ENCODE data around the gene PRRC2B. TPM values are rescaled to one million over a fixed set of nuclear protein-coding genes. Genes with fewer than 3 reads are reported as not detected.
"Not testable (repeated sequence)": the region's sequence is repeated elsewhere in the genome, so short reads cannot be mapped to it uniquely, and the experiment has no call there.

The PRRC2B gene
- total RNA-seq, 1 donor from 2014 or later = 80.7 TPM

GRCh38 chr9:131503626-131504465 is 110.0 kb downstream of the PRRC2B start:
- ATAC-seq = peak; percentile 12
- DNase-seq (ENCODE audit: low spot score) = no peak

- no peak for DNase-seq (ENCODE audit: low spot score)
- ATAC-seq = no peak
These were observed 111.1 kb downstream of the PRRC2B start for GRCh38 chr9:131505012-131505411.

GRCh38 chr9:131511416-131511815 is 117.5 kb downstream of the PRRC2B start:
- no peak for ATAC-seq

GRCh38 chr9:131511880-131512279 is 118.0 kb downstream of the PRRC2B start:
- no peak for DNase-seq (ENCODE audit: low spot score)

More at GRCh38 chr9:131511416-131511815, 117.5 kb downstream of the PRRC2B start:
- DNase-seq (ENCODE audit: low spot score) = no peak

GRCh38 chr9:131513177-131513576 is 119.3 kb downstream of the PRRC2B start:
- DNase-seq (ENCODE audit: low spot score) (no peak), ATAC-seq (no peak)

More at GRCh38 chr9:131511880-131512279, 118.0 kb downstream of the PRRC2B start:
- no peak for ATAC-seq

GRCh38 chr9:131515559-131516031 is 121.7 kb downstream of the PRRC2B start:
- ATAC-seq = not testable (repeated sequence)

GRCh38 chr9:131516100-131516499 is 122.2 kb downstream of the PRRC2B start:
- no peak for ATAC-seq
- DNase-seq (ENCODE audit: low spot score) = no peak

More at GRCh38 chr9:131515559-131516031, 121.7 kb downstream of the PRRC2B start:
- DNase-seq (ENCODE audit: low spot score) = not testable (repeated sequence)

GRCh38 chr9:131516930-131517329 is 123.0 kb downstream of the PRRC2B start:
- DNase-seq (ENCODE audit: low spot score) (no peak), ATAC-seq (no peak)

- ATAC-seq (no peak), DNase-seq (ENCODE audit: low spot score) (no peak)
These were observed 123.9 kb downstream of the PRRC2B start for GRCh38 chr9:131517761-131518190.

- no peak for ATAC-seq
- DNase-seq (ENCODE audit: low spot score) = no peak
These were observed 124.7 kb downstream of the PRRC2B start for GRCh38 chr9:131518553-131518952.

GRCh38 chr9:131520503-131520902 is 126.6 kb downstream of the PRRC2B start:
- DNase-seq (ENCODE audit: low spot score) (no peak), ATAC-seq (no peak)

GRCh38 chr9:131521203-131521602 is 127.3 kb downstream of the PRRC2B start:
- ATAC-seq = no peak
- no peak for DNase-seq (ENCODE audit: low spot score)

GRCh38 chr9:131521822-131522221 is 127.9 kb downstream of the PRRC2B start:
- no peak for ATAC-seq
- no peak for DNase-seq (ENCODE audit: low spot score)

- no peak for DNase-seq (ENCODE audit: low spot score)
- no peak for ATAC-seq
These were observed 128.6 kb downstream of the PRRC2B start for GRCh38 chr9:131522257-131523085.

GRCh38 chr9:131523086-131523388 is 129.2 kb downstream of the PRRC2B start:
- ATAC-seq (no peak), DNase-seq (ENCODE audit: low spot score) (no peak)

- ATAC-seq = peak; percentile 13
- no peak for DNase-seq (ENCODE audit: low spot score)
These were observed 129.9 kb downstream of the PRRC2B start for GRCh38 chr9:131523451-131524435.

- ATAC-seq = no peak
- DNase-seq (ENCODE audit: low spot score) = no peak
These were observed 130.9 kb downstream of the PRRC2B start for GRCh38 chr9:131524665-131525315.

GRCh38 chr9:131525643-131526565 is 132.0 kb downstream of the PRRC2B start:
- DNase-seq (ENCODE audit: low spot score) (no peak), ATAC-seq (no peak)

- ATAC-seq = no peak
- DNase-seq (ENCODE audit: low spot score) = no peak
These were observed 134.3 kb downstream of the PRRC2B start for GRCh38 chr9:131528186-131528585.
